Muscle layer of colon (tissue), 2 donors: ENCODE measurements around the gene CETN1.

Experiments used
- H3K27ac ChIP-seq: one replicate; pipeline ENCODE4 v1.7.0; 2013; ENCODE audit warnings: low read depth, mild to moderate bottlenecking, low read length, moderate library complexity
- H3K27me3 ChIP-seq, 2 donors: one replicate each; pipeline ENCODE4 v1.7.0; 2013; ENCODE audit warnings: low read length in 2 of 2, mild to moderate bottlenecking in 2 of 2; ENCODE audit not compliant: insufficient read depth in 2 of 2, control insufficient read depth in 1 of 2
- H3K36me3 ChIP-seq: one replicate; pipeline ENCODE4 v1.7.0; 2013; ENCODE audit warnings: mild to moderate bottlenecking, low read length; ENCODE audit not compliant: insufficient read depth
- H3K4me1 ChIP-seq: one replicate; pipeline ENCODE4 v1.7.0; 2013; ENCODE audit warnings: mild to moderate bottlenecking, low read length; ENCODE audit not compliant: insufficient read depth
- H3K4me3 ChIP-seq, 2 donors: one replicate each; pipeline ENCODE4 v1.7.0; 2013; ENCODE audit warnings: low read length in 2 of 2, low read depth in 1 of 2, mild to moderate bottlenecking in 1 of 2, moderate library complexity in 1 of 2
- H3K9ac ChIP-seq: one replicate; pipeline ENCODE4 v1.7.0; 2013; ENCODE audit warnings: low read length
- H3K9me3 ChIP-seq: one replicate; pipeline ENCODE4 v1.7.0; 2013; ENCODE audit warnings: mild to moderate bottlenecking, low read length
- donor health status: abdominal sarcoma.
- donor health status: Adenocarcinoma of cecum.

The CETN1 gene

DNA sequence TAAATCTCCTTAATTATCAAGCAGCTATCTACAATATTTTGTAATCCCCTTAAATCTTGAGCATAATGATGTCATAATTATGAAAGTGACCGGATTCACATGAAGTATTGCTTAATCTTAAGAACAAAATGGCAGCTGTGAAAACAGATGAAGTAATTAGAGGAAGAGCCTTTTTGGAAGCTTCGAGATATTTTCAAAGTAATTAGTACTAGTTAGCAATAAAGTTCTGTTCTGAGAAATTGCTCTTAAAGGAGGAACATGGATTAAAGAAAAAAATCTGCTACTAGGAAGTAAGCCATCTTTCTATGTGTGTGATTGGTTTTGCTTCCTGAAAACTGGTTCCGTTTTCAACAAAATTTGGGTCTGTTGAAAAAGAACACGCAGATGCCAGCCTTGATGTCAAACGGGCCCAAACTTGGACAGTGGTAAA lies 34.9 kb downstream of the CETN1 start:
- H3K4me3 ChIP-seq = no peak overlapping the region
- H3K9ac ChIP-seq = no peak overlapping the region
- no peaks in the 10 kb centered on the region for H3K36me3 ChIP-seq
- no peak overlapping the region for H3K27ac ChIP-seq
- no peaks in the 10 kb centered on the region for H3K27me3 ChIP-seq
- H3K4me1 ChIP-seq = no peaks in the 10 kb centered on the region
- H3K9me3 ChIP-seq = no peaks in the 10 kb centered on the region

DNA sequence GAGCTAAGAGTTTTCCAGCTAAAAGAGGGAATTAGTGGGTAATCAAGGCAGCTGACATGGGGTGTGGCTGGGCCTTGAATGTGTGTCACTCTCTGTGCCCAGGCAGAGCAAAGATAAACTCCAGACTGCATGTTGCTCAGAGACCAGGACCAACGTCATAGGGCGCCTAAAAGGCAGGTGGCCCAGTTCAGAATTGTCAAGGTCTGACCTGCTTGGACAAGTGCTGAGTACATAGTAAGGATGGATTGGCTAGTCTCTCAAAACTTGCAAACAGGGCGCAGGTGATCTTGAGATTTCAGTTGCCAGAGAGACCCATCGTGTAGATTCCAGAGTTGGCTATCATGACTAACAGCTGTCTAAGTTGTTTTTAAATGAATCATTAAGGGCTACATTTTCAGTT lies 35.6 kb downstream of the CETN1 start:
- H3K9ac ChIP-seq = no peak overlapping the region
- H3K9me3 ChIP-seq = no peaks in the 10 kb centered on the region
- no peaks in the 10 kb centered on the region for H3K27me3 ChIP-seq
- H3K4me3 ChIP-seq = no peak overlapping the region
- no peak overlapping the region for H3K27ac ChIP-seq
- H3K36me3 ChIP-seq = no peaks in the 10 kb centered on the region
- H3K4me1 ChIP-seq = no peaks in the 10 kb centered on the region

DNA sequence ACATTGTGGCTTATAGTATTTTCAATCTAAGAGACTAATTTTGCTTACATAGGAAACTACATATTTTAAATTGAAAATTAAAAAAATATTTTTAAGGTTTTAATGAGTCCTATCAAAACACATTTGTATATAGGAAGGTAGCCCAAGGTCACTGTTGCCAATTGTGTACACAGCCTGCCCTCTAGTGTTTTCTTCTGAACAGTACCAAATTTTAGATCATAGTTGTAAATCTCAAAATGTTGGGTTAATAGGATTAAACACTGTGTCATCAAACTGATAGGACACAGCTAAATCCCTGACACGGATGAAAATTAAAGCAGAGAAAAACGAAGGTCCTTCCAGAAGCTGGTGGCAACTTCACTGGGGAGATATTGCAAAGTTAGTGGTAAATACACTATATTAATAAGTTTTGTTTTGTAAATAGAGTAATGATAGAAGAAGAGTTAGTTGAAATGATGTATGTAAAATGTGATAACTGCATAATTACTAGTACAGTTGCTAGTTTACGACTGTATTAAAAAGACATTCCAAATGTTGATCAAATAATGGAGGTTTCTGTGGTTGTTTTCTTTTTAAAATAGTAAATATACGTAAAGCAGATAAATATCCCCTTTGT lies 36.3 kb downstream of the CETN1 start:
- no peak overlapping the region for H3K4me3 ChIP-seq
- H3K27me3 ChIP-seq = no peaks in the 10 kb centered on the region
- no peak overlapping the region for H3K9ac ChIP-seq
- no peaks in the 10 kb centered on the region for H3K36me3 ChIP-seq
- no peaks in the 10 kb centered on the region for H3K4me1 ChIP-seq
- H3K9me3 ChIP-seq = no peaks in the 10 kb centered on the region
- no peak overlapping the region for H3K27ac ChIP-seq

DNA sequence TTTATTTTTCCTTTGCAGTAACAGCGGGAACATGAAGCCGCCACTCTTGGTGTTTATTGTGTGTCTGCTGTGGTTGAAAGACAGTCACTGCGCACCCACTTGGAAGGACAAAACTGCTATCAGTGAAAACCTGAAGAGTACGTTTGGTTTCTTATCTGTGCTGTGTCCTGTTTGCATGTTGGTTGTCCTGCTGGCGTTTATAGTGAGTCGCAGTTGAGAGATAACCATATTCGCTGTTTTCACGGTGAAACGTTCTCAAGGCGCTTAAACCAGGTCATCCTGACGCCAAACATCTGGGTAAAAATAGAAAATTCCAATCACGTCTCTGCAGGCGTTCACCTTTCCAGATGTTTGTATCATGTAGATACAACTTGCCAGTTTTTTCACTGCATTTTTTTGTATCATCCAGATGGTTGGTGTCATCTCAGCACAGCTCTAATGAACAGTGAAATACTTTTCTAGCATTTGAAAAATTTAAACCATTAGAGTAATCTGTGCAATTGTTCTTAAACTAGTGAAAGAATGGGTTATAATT lies 37.9 kb downstream of the CETN1 start:
- Histone ChIP-seq H3K4me3 (no peak overlapping the region), H3K36me3 (no peaks in the 10 kb centered on the region), H3K9me3 (no peaks in the 10 kb centered on the region), H3K4me1 (no peaks in the 10 kb centered on the region), H3K27me3 (no peaks in the 10 kb centered on the region), H3K9ac (no peak overlapping the region), H3K27ac (no peak overlapping the region)

DNA sequence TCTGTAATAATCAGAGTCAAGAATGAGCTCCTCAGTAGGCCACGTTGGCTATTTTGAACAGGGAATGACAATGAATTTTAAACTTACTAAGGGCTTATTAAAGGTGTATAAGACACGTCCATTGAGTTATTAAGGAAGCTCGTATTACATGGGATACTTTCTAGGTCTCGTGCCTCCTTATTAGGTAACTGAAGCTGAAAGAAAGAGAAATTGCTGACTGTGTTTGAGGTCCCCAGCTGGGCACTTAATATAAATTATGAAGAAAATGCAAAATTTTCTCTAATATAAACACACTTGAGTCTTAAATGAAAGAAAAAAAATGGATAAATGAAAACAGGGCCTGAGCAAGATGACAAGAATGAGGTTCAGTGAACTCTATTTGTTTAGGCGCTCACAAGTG lies 38.4 kb downstream of the CETN1 start:
- Histone ChIP-seq H3K9me3 (no peaks in the 10 kb centered on the region), H3K27me3 (no peaks in the 10 kb centered on the region)

DNA sequence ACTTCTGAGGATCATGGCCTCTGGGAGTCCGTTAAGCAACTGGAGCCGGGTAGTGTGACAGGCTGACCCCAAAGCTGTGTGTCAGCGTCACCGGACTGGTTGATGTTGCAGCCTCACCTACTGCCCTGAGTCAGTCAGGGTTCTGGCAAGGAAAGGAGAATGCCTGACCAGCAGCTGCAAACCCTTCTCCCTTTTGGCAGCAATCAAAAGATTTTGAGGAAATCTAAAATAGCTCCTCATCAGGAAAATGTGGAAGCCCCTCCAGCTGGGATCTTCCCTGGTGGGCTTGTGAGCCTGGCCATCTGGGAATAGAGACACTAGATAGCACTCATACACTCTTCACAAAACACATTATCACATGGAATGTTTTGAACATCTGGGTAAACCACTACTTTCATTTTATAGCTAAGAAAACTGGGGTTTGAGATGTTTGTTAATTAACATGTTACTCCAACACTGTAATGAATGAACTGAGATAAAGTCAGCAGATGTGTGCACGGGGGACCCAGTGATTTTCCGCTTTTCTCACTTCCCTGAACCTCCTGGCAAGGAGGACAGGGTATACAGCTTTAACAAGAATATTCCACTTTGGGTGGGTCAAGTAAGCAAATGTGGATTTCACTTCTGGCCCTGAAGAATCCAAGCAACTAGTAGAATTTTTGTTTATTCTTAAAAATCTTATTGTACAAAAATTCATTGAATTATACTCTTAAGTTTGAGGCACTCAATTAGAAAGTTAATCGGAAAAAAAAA lies 41.3 kb downstream of the CETN1 start:
- Histone ChIP-seq H3K9ac (no peak overlapping the region), H3K9me3 (no peaks in the 10 kb centered on the region), H3K36me3 (no peaks in the 10 kb centered on the region), H3K4me3 (no peak overlapping the region), H3K27ac (no peak overlapping the region), H3K4me1 (no peaks in the 10 kb centered on the region), H3K27me3 (no peaks in the 10 kb centered on the region)

More for the DNA sequence above, 38.4 kb downstream of the CETN1 start:
- Histone ChIP-seq H3K27ac (no peak overlapping the region), H3K9ac (no peak overlapping the region), H3K4me3 (no peak overlapping the region), H3K36me3 (no peaks in the 10 kb centered on the region), H3K4me1 (no peaks in the 10 kb centered on the region)

DNA sequence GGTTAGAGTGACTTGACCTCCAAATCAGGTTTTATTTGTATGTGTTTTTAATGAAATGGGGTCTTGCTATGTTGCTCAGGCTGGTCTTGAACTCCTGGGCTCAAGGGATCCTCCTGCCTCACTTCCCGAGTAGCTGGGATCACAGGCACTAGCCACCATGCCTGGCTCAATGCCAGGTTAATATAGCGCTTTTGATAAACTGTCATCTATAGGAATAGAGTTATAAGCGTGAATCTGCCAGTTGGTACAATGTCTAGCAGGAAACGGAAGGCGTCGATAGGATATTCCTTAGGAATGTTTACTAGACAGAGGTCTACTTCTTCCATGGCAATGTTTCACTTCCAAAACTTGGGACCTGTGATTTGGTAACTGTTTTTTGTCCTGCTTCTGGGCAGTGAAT lies 42.1 kb downstream of the CETN1 start:
- Histone ChIP-seq H3K27me3 (no peaks in the 10 kb centered on the region), H3K36me3 (no peaks in the 10 kb centered on the region), H3K4me1 (no peaks in the 10 kb centered on the region), H3K9me3 (no peaks in the 10 kb centered on the region), H3K27ac (no peak overlapping the region), H3K4me3 (no peak overlapping the region), H3K9ac (no peak overlapping the region)

DNA sequence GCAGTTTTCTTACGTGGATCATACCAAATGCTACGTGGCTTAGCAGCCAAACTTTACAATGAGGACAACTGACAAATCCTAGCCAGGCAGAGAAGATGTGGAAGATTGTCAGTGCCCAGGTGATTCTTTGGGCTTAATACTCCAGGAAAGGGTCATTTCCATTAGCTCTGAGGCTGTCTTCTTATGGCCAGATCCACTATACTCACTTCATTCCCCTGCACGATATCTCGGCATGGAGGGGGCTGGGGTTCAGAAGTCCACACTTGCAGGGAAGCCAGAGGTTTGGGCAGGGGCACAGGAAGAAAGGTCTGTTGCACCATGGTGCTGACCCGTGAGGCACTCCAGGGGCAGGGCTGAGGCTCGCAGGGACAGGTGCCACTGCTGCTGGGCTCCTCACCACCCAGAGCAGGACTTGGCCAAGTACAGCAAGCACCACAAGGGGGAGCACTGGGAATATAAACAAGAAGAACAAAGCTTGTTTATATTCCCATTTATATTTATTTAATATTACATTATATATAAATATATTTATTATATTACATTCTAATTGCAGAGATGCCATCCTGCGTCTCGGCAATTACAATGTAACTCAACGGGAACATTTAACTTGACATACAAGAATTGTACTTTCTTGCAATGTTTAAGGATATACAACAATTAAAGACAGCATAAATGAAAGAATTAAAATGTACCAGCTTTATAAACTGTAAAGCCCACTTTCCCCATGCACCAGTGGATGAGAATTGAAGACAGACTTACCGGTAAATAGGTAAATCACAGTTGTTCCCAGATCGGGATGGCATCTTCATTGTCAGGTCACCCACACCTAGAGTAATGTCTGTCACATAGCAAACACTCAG lies 43.8 kb downstream of the CETN1 start:
- H3K4me1 ChIP-seq = no peaks in the 10 kb centered on the region
- no peak overlapping the region for H3K4me3 ChIP-seq
- no peaks in the 10 kb centered on the region for H3K36me3 ChIP-seq
- no peaks in the 10 kb centered on the region for H3K27me3 ChIP-seq
- H3K9ac ChIP-seq = no peak overlapping the region
- H3K27ac ChIP-seq = no peak overlapping the region
- H3K9me3 ChIP-seq = no peaks in the 10 kb centered on the region

DNA sequence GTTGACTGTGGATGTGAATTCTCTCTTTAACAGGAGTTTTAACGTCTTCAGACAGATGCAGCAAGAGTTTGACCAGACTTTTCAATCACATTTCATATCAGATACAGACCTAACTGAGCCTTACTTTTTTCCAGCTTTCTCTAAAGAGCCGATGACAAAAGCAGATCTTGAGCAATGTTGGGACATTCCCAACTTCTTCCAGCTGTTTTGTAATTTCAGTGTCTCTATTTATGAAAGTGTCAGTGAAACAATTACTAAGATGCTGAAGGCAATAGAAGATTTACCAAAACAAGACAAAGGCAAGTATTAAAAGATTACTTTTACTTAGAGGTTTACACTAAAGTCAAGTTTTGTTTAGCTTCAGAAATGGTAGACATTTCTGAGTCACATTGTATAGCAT lies 47.1 kb downstream of the CETN1 start:
- Histone ChIP-seq H3K4me1 (no peaks in the 10 kb centered on the region), H3K9me3 (no peaks in the 10 kb centered on the region), H3K27ac (no peak overlapping the region), H3K9ac (no peak overlapping the region), H3K36me3 (no peaks in the 10 kb centered on the region), H3K4me3 (no peak overlapping the region), H3K27me3 (no peaks in the 10 kb centered on the region)

DNA sequence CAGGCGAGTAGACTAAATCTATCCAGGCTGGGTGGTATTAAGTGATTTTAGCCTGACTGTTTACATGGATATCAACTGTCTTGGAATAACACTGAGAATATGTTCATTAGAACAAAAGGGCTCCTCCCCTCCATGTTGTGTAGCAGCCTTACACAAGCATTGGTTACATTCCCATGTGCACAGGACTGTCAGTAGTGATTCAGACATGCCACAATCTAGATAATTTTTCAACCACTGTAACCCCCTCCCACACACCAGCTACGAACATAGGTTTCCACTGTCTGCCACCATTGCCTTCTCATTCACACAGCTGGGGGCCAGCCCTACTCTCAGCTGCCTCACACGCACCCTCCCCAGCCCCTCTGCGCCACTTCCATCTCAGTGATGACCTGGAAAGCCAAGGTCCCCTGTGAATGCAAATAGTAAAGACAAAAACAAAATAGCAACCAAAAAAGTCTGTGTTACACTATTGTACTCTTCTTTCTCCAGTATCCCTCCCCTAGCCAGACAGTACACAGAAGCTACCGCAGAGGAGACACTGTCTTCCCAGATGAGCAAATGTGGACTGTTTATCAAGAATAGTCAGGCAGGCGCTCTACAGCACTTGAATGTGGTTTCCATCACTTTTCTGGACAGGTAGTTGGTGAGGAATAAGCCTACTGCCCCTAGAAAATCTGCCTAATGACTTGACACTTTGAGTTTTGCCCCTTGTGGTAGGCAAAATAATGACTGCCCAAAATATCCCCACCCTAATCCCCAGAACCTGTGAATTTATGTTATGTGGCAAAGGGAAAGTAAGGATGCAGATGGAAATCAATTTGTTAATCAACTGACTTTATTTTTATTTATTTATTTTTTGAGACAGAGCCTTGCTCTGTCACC lies 49.3 kb downstream of the CETN1 start:
- H3K36me3 ChIP-seq = no peaks in the 10 kb centered on the region

More for the DNA sequence above, 49.3 kb downstream of the CETN1 start:
- Histone ChIP-seq H3K4me1 (no peaks in the 10 kb centered on the region), H3K9ac (no peak overlapping the region), H3K27me3 (no peaks in the 10 kb centered on the region), H3K9me3 (no peaks in the 10 kb centered on the region), H3K27ac (no peak overlapping the region), H3K4me3 (no peak overlapping the region)
